Measurements from ENCODE around the gene GPALPP1.

The GPALPP1 gene

DNA sequence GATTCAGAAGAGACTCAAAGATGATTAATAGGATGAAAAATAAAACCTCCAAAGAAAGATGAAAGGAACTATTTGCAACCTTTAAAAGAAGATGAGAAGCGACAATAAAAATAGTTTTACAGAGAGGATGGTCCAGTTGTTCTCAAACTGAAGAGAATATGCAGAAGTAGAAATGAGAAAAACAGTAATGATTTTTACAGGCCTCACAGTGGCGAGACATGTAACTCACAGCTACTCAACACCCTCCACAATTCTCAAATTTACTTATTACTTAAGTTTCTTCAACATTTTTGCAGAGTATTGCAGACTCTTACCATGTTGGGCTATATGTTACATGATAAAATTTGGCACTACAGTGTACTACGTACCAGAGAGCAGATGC, 20.9 kb upstream of the GPALPP1 start:
- Histone ChIP-seq H4K8ac (ENCODE audit: low read length) (no peak overlapping the region), H3K4ac (ENCODE audit: low read depth in 1 of 2, low read length in 2 of 2) (no peak overlapping the region), H2BK120ac (ENCODE audit: low read depth, low read length) (no peak overlapping the region), H3K14ac (ENCODE audit: low read length in 2 of 2) (no peak overlapping the region), H4K91ac (ENCODE audit: low read length) (no peak overlapping the region), H3K27ac (ENCODE audit: low read length, poor library complexity, severe bottlenecking) (no peak overlapping the region), H3K4me1 (ENCODE audit: control insufficient read depth, insufficient read depth, low read depth, low read length) (no peaks in the 10 kb centered on the region), H3K23ac (ENCODE audit: low read length in 2 of 2) (no peak overlapping the region), H3K18ac (ENCODE audit: low read depth in 1 of 2, low read length in 2 of 2) (no peak overlapping the region), H3K36me3 (ENCODE audit: control insufficient read depth in 1 of 2, insufficient read depth in 2 of 2, low read depth in 1 of 2, low read length in 2 of 2) (peaks cover 6 to 29% of the 10 kb centered on the region in 2 experiments), H2AK5ac (ENCODE audit: low read length, severe bottlenecking) (no peak overlapping the region), H2BK12ac (ENCODE audit: low read length in 2 of 2) (no peak overlapping the region), H3K9me3 (ENCODE audit: control insufficient read depth, low read length) (no peaks in the 10 kb centered on the region), H2AFZ (ENCODE audit: low read depth, low read length) (no peak overlapping the region), H3K27me3 (ENCODE audit: control insufficient read depth in 1 of 2, insufficient read depth in 1 of 2, low read length in 2 of 2) (no peaks in the 10 kb centered on the region), H3K79me1 (replicated peaks; ENCODE audit: low read length, poor library complexity, severe bottlenecking) (peaks cover 16% of the 10 kb centered on the region), H3K9ac (ENCODE audit: low read length) (peak overlapping the region; percentile 35), H2BK15ac (ENCODE audit: low read depth, poor library complexity, severe bottlenecking) (no peak overlapping the region), H3K4me3 (ENCODE audit: insufficient read depth in 1 of 2, low read depth in 1 of 2, low read length in 2 of 2) (no peak overlapping the region), H3K4me2 (ENCODE audit: low read length, poor library complexity, severe bottlenecking) (no peak overlapping the region), H2BK5ac (ENCODE audit: low read depth, low read length, poor library complexity, severe bottlenecking) (no peak overlapping the region)
- WGBS, result 99% methylated on average over 2 of the region's 3 CpGs
- DNase-seq, result no peak

GRCh38 chr13:44969551-44970484, 19.5 kb upstream of the GPALPP1 start:
- Histone ChIP-seq H2BK5ac (ENCODE audit: low read depth, low read length, poor library complexity, severe bottlenecking) (no peak overlapping the region), H4K91ac (ENCODE audit: low read length) (no peak overlapping the region), H2BK12ac (ENCODE audit: low read length in 2 of 2) (no peak overlapping the region), H3K79me1 (replicated peaks; ENCODE audit: low read length, poor library complexity, severe bottlenecking) (peaks cover 11% of the 10 kb centered on the region), H2AK5ac (ENCODE audit: low read length, severe bottlenecking) (no peak overlapping the region), H3K27me3 (ENCODE audit: control insufficient read depth in 1 of 2, insufficient read depth in 1 of 2, low read length in 2 of 2) (no peaks in the 10 kb centered on the region), H3K14ac (ENCODE audit: low read length in 2 of 2) (no peak overlapping the region), H3K9me3 (ENCODE audit: control insufficient read depth, low read length) (no peaks in the 10 kb centered on the region), H3K4me1 (ENCODE audit: control insufficient read depth, insufficient read depth, low read depth, low read length) (no peaks in the 10 kb centered on the region), H3K9ac (ENCODE audit: low read length) (peak overlapping the region; percentile 20), H3K18ac (ENCODE audit: low read depth in 1 of 2, low read length in 2 of 2) (no peak overlapping the region), H4K8ac (ENCODE audit: low read length) (no peak overlapping the region), H3K4ac (ENCODE audit: low read depth in 1 of 2, low read length in 2 of 2) (no peak overlapping the region), H2BK15ac (ENCODE audit: low read depth, poor library complexity, severe bottlenecking) (no peak overlapping the region), H2BK120ac (ENCODE audit: low read depth, low read length) (no peak overlapping the region), H3K27ac (ENCODE audit: low read length, poor library complexity, severe bottlenecking) (no peak overlapping the region), H2AFZ (ENCODE audit: low read depth, low read length) (no peak overlapping the region), H3K23ac (ENCODE audit: low read length in 2 of 2) (no peak overlapping the region), H3K36me3 (ENCODE audit: control insufficient read depth in 1 of 2, insufficient read depth in 2 of 2, low read depth in 1 of 2, low read length in 2 of 2) (peaks cover 9 to 17% of the 10 kb centered on the region in 2 experiments), H3K4me2 (ENCODE audit: low read length, poor library complexity, severe bottlenecking) (peak overlapping the region; percentile 3), H3K4me3 (ENCODE audit: insufficient read depth in 1 of 2, low read depth in 1 of 2, low read length in 2 of 2) (no peak overlapping the region)
- 53% methylated on average over 3 of the region's 4 CpGs for WGBS
- peak; percentile 72 for DNase-seq

DNA sequence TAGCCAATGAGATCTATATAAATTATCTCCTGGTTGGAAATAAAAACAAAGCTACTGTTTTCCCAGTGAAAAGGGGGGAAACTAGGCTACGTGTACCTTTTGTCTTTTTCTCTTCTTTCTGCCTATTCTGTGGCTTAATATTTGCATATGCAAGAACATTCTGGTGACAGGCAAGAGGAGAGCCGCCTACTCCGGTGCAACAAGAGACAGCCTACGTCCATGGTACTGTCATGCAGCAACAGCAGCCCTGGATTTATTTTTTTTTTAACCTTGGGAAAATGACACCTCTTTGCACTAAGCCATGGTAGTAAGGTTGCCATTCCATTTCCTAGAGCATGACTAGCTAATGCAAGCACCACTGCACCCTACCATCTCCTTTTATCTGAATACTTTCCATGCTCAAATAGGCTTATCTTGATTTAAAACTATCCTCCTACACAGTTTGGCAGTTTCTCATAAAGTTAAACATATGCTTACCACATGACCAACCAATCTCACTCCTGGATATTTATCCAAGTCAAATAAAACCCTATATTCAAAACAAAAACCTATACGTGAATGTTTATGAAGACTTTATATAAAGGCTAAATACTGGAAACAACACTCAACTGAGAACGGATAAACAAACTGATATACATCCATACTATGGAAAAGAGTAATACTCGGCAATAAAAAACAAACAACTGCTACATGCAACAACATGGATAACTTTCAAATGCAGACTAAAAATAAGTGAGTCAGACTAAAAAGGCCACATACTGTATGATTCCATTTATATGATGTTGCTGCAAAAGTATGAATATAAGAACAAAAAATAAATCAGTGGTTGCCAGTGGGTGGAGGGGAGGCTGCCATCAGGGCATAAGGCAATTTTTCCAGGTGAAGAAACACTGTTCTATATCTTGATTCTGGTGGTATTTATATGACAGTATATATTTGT, 17.4 kb upstream of the GPALPP1 start:
- Histone ChIP-seq H3K9me3 (ENCODE audit: control insufficient read depth, low read length) (no peaks in the 10 kb centered on the region), H4K8ac (ENCODE audit: low read length) (no peak overlapping the region), H3K27ac (ENCODE audit: low read length, poor library complexity, severe bottlenecking) (peak overlapping the region; percentile 53), H3K14ac (ENCODE audit: low read length in 2 of 2) (no peak overlapping the region), H3K36me3 (ENCODE audit: control insufficient read depth in 1 of 2, insufficient read depth in 2 of 2, low read depth in 1 of 2, low read length in 2 of 2) (peaks cover 2 to 15% of the 10 kb centered on the region in 2 experiments), H3K4me1 (ENCODE audit: control insufficient read depth, insufficient read depth, low read depth, low read length) (no peaks in the 10 kb centered on the region), H4K91ac (ENCODE audit: low read length) (no peak overlapping the region), H2BK15ac (ENCODE audit: low read depth, poor library complexity, severe bottlenecking) (no peak overlapping the region), H2AK5ac (ENCODE audit: low read length, severe bottlenecking) (no peak overlapping the region), H3K23ac (ENCODE audit: low read length in 2 of 2) (no peak overlapping the region), H3K18ac (ENCODE audit: low read depth in 1 of 2, low read length in 2 of 2) (no peak overlapping the region), H2BK120ac (ENCODE audit: low read depth, low read length) (no peak overlapping the region), H2BK12ac (ENCODE audit: low read length in 2 of 2) (no peak overlapping the region), H2AFZ (ENCODE audit: low read depth, low read length) (no peak overlapping the region), H3K27me3 (ENCODE audit: control insufficient read depth in 1 of 2, insufficient read depth in 1 of 2, low read length in 2 of 2) (no peaks in the 10 kb centered on the region), H3K4ac (ENCODE audit: low read depth in 1 of 2, low read length in 2 of 2) (no peak overlapping the region), H3K4me2 (ENCODE audit: low read length, poor library complexity, severe bottlenecking) (no peak overlapping the region), H3K79me1 (replicated peaks; ENCODE audit: low read length, poor library complexity, severe bottlenecking) (peaks cover 11% of the 10 kb centered on the region), H3K4me3 (ENCODE audit: insufficient read depth in 1 of 2, low read depth in 1 of 2, low read length in 2 of 2) (no peak overlapping the region), H3K9ac (ENCODE audit: low read length) (peak overlapping the region; percentile 16), H2BK5ac (ENCODE audit: low read depth, low read length, poor library complexity, severe bottlenecking) (no peak overlapping the region)
- 98% methylated on average over 6 of the region's 7 CpGs for WGBS
- DNase-seq, result no peak

Measured in mesenchymal stem cell (in vitro differentiated cells and primary cell).